ENCODE results near the gene GMEB2. TPM values are rescaled to one million over a fixed set of nuclear protein-coding genes. Genes with fewer than 3 reads are reported as not detected.

The GMEB2 gene
- total and polyA plus RNA-seq, 10 of the 15 experiments (the other 5 are each of a cell fraction or from before 2014, with no cell fraction given), result 0.08 to 15.1 (median 6.9) TPM

DNA sequence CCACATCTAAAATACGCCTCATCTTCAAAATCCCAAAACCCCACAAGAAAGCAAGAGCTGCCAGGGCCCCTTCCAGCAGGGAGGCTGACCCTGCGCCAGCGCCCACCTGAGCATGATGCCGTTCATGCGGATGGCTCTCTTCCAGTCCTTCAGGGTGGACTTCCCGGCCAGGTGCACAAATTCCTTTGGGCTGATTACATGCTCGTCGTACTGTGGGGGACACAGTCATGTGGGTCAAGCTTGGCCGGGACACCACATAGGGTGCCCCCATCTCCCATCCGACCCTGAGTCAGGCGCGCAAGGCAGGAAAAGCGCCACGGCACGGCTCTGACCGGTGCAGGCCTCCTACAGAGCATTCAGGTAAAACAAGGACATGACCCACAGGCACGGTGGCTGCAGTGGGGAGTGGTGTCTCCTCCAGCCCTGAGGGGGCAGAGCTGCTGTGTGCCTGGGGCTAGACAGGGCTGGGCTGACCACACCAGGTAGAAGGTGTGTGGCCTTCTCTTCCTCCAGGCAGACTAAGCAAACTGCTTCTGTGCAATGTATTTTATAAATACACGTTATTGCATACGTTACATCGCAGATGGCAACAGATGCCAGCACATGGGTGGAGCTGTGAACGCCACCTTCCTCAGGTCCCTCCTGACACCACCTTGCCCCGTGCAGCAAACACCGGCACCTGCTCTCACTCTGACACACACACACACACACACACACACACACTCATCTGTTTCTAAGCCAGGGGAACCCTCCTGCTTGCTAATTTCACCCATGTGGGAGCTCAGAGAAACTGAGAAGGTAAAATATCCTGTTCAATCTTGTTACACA lies 29.0 kb downstream of the GMEB2 start:
- 91% methylated on average over 23 of the region's 23 CpGs for whole genome bisulfite sequencing (ENCODE audit: insufficient coverage, insufficient replicate concordance, low lambda C conversion rate, missing lambda C conversion rate)
- H3K9me3 ChIP-seq (replicated peaks; ENCODE audit: control insufficient read depth, insufficient read depth, low read length), result no peaks in the 10 kb centered on the region; the same call in 2 of the 3 replicates
- no TSS peak for BruUV-seq (replicated peaks)
- intact Hi-C loops (cut with micrococcal nuclease; ENCODE audit: unreplicated experiment) (no loop called here), in situ Hi-C loops (cut with MboI) (no loop called here)
- POLR2A ChIA-PET, result no interaction called here
- no peak overlapping the region for H3K27ac ChIP-seq (ENCODE audit: control insufficient read depth, insufficient read depth)
- peaks cover 13 to 16% of the 10 kb centered on the region in 2 experiments for H3K36me3 ChIP-seq (ENCODE audit: control insufficient read depth in 2 of 2, insufficient read depth in 2 of 2, low read length in 1 of 2)
- DNase-seq (ENCODE audit: low read depth, low spot score) (no peak), FAIRE-seq (no peak), ATAC-seq (no peak)
- H3K27me3 ChIP-seq (replicated peaks in 1 of 2; ENCODE audit: control insufficient read depth in 2 of 2, insufficient read depth in 2 of 2, low read length in 1 of 2), result no peaks in the 10 kb centered on the region
- no peaks in the 10 kb centered on the region for H4K20me1 ChIP-seq (ENCODE audit: control insufficient read depth, insufficient read depth)
- H3K4me3 ChIP-seq, result no peak overlapping the region
- CTCF ChIA-PET, result no interaction called here
- no peak overlapping the region for H3K9ac ChIP-seq (ENCODE audit: control insufficient read depth, insufficient read depth, low read length)
- no peaks in the 10 kb centered on the region for H3K79me2 ChIP-seq (ENCODE audit: control insufficient read depth, insufficient read depth, low read length)
- H2AFZ ChIP-seq (ENCODE audit: control insufficient read depth, low read depth, low read length), result no peak overlapping the region
- no peak overlapping the region for H3K4me2 ChIP-seq (ENCODE audit: control insufficient read depth, insufficient read depth)
- SMC1A ChIA-PET (ENCODE audit: uncharacterized antibody, unreplicated experiment), result interaction anchor here (0.7 kb wide), 1 partner anchor 19 kb away, joined by 3 read pairs; no protein-coding TSS in a partner anchor
- RAD21 ChIA-PET (ENCODE audit: unreplicated experiment), result no interaction called here
- no peaks in the 10 kb centered on the region for H3K4me1 ChIP-seq (ENCODE audit: control insufficient read depth, insufficient read depth, low read length)
- TF ChIP-seq, protein P1, sequence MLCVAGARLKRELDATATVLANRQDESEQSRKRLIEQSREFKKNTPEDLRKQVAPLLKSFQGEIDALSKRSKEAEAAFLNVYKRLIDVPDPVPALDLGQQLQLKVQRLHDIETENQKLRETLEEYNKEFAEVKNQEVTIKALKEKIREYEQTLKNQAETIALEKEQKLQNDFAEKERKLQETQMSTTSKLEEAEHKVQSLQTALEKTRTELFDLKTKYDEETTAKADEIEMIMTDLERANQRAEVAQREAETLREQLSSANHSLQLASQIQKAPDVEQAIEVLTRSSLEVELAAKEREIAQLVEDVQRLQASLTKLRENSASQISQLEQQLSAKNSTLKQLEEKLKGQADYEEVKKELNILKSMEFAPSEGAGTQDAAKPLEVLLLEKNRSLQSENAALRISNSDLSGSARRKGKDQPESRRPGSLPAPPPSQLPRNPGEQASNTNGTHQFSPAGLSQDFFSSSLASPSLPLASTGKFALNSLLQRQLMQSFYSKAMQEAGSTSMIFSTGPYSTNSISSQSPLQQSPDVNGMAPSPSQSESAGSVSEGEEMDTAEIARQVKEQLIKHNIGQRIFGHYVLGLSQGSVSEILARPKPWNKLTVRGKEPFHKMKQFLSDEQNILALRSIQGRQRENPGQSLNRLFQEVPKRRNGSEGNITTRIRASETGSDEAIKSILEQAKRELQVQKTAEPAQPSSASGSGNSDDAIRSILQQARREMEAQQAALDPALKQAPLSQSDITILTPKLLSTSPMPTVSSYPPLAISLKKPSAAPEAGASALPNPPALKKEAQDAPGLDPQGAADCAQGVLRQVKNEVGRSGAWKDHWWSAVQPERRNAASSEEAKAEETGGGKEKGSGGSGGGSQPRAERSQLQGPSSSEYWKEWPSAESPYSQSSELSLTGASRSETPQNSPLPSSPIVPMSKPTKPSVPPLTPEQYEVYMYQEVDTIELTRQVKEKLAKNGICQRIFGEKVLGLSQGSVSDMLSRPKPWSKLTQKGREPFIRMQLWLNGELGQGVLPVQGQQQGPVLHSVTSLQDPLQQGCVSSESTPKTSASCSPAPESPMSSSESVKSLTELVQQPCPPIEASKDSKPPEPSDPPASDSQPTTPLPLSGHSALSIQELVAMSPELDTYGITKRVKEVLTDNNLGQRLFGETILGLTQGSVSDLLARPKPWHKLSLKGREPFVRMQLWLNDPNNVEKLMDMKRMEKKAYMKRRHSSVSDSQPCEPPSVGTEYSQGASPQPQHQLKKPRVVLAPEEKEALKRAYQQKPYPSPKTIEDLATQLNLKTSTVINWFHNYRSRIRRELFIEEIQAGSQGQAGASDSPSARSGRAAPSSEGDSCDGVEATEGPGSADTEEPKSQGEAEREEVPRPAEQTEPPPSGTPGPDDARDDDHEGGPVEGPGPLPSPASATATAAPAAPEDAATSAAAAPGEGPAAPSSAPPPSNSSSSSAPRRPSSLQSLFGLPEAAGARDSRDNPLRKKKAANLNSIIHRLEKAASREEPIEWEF (IDR thresholded peaks at IDR 0.05; ENCODE audit: insufficient replicate concordance, low read depth, low read length), result no peak
- TF ChIP-seq CREB1 (IDR thresholded peaks at IDR 0.05; ENCODE audit: low read depth) (no peak), DPF2 (IDR thresholded peaks at IDR 0.05) (no peak)
- TF ChIP-seq, protein P2, sequence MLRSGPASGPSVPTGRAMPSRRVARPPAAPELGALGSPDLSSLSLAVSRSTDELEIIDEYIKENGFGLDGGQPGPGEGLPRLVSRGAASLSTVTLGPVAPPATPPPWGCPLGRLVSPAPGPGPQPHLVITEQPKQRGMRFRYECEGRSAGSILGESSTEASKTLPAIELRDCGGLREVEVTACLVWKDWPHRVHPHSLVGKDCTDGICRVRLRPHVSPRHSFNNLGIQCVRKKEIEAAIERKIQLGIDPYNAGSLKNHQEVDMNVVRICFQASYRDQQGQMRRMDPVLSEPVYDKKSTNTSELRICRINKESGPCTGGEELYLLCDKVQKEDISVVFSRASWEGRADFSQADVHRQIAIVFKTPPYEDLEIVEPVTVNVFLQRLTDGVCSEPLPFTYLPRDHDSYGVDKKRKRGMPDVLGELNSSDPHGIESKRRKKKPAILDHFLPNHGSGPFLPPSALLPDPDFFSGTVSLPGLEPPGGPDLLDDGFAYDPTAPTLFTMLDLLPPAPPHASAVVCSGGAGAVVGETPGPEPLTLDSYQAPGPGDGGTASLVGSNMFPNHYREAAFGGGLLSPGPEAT (IDR thresholded peaks at IDR 0.05; ENCODE audit: low read depth), result no peak
- TF ChIP-seq, protein P3, sequence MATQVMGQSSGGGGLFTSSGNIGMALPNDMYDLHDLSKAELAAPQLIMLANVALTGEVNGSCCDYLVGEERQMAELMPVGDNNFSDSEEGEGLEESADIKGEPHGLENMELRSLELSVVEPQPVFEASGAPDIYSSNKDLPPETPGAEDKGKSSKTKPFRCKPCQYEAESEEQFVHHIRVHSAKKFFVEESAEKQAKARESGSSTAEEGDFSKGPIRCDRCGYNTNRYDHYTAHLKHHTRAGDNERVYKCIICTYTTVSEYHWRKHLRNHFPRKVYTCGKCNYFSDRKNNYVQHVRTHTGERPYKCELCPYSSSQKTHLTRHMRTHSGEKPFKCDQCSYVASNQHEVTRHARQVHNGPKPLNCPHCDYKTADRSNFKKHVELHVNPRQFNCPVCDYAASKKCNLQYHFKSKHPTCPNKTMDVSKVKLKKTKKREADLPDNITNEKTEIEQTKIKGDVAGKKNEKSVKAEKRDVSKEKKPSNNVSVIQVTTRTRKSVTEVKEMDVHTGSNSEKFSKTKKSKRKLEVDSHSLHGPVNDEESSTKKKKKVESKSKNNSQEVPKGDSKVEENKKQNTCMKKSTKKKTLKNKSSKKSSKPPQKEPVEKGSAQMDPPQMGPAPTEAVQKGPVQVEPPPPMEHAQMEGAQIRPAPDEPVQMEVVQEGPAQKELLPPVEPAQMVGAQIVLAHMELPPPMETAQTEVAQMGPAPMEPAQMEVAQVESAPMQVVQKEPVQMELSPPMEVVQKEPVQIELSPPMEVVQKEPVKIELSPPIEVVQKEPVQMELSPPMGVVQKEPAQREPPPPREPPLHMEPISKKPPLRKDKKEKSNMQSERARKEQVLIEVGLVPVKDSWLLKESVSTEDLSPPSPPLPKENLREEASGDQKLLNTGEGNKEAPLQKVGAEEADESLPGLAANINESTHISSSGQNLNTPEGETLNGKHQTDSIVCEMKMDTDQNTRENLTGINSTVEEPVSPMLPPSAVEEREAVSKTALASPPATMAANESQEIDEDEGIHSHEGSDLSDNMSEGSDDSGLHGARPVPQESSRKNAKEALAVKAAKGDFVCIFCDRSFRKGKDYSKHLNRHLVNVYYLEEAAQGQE (IDR thresholded peaks at IDR 0.05; ENCODE audit: low read depth, low read length), result no peak
- TF ChIP-seq, protein P4, sequence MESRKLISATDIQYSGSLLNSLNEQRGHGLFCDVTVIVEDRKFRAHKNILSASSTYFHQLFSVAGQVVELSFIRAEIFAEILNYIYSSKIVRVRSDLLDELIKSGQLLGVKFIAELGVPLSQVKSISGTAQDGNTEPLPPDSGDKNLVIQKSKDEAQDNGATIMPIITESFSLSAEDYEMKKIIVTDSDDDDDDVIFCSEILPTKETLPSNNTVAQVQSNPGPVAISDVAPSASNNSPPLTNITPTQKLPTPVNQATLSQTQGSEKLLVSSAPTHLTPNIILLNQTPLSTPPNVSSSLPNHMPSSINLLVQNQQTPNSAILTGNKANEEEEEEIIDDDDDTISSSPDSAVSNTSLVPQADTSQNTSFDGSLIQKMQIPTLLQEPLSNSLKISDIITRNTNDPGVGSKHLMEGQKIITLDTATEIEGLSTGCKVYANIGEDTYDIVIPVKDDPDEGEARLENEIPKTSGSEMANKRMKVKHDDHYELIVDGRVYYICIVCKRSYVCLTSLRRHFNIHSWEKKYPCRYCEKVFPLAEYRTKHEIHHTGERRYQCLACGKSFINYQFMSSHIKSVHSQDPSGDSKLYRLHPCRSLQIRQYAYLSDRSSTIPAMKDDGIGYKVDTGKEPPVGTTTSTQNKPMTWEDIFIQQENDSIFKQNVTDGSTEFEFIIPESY (IDR thresholded peaks at IDR 0.05), result no peak
